Retinal pigment epithelial cell (primary cell): ENCODE results near the gene DIPK1C.

Source experiments
- DNase-seq: peaks from one replicate; pipeline ENCODE4 v3.0.0-alpha.2; 2010; ENCODE audit warnings: low read depth
- H3K4me3 ChIP-seq: 2 replicates; pipeline ENCODE4 v1.5.1; 2011; ENCODE audit warnings: mild to moderate bottlenecking, low read length, control low read depth, moderate library complexity
- TF ChIP-seq, protein P1 (sequence below): conservative IDR thresholded peaks from 2 replicates; pipeline ENCODE4 v1.5.1; 2011; ENCODE audit warnings: low read depth, low read length, control low read depth, inconsistent platforms

Gene DIPK1C

DNA sequence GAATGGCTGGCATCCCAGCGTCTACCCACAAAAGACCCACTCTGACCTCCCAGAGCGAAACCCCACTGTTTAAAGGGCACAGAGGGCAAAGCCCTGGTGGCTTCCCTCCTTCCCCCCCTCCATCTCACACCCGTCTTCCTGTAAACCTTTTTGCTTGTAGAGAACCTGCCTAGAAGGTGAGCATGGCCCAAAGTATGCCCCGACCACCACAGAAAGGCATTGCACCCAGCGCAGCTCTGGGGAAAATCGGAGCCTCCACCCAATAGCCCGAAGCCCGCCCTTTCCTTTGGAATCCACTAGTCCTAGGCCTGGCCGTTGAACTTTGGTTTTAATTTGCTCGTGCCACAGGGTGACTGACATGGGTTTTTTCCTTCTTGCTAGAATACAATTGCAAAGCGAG, 22.6 kb downstream of the DIPK1C start:
- TF ChIP-seq, protein P1, sequence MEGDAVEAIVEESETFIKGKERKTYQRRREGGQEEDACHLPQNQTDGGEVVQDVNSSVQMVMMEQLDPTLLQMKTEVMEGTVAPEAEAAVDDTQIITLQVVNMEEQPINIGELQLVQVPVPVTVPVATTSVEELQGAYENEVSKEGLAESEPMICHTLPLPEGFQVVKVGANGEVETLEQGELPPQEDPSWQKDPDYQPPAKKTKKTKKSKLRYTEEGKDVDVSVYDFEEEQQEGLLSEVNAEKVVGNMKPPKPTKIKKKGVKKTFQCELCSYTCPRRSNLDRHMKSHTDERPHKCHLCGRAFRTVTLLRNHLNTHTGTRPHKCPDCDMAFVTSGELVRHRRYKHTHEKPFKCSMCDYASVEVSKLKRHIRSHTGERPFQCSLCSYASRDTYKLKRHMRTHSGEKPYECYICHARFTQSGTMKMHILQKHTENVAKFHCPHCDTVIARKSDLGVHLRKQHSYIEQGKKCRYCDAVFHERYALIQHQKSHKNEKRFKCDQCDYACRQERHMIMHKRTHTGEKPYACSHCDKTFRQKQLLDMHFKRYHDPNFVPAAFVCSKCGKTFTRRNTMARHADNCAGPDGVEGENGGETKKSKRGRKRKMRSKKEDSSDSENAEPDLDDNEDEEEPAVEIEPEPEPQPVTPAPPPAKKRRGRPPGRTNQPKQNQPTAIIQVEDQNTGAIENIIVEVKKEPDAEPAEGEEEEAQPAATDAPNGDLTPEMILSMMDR, result no peak
- DNase-seq, result no peak
- no peak overlapping the region for H3K4me3 ChIP-seq

DNA sequence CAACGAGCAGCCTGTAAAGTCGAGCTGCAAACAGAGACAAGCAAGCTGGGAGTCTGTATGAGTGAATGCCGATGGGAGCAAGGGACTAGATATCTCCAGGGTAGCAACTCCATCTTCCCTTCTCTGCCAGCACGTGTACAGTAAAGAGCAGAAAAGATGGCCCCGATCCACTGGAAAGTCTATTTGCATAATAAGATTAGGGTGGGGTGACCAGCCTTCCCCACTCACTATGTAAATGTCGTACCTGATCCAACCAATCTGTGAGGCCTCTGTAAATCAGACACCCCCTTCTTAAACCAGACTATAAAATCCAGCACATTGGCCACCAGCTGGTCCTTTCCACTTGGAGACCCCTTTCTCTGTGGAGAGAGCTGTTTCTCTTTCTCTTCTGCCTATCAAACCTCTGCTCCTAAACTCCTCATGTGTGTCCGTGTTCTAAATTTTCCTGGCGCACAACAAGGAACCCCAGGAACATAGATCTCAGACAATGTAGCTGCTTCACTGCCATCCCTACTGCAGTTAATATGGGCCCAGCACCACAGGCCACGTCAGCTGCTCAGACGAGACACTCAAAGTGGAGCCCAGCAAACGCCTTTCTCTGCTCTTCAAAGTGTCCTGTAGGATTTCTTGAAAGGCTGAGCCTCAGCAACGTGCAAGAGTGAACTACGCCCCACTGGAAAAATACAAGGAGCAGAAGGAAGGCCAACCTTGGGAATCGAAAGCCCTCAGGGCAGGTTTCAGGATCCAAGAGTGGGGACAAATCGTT, 26.1 kb downstream of the DIPK1C start:
- no peak for DNase-seq

DNA sequence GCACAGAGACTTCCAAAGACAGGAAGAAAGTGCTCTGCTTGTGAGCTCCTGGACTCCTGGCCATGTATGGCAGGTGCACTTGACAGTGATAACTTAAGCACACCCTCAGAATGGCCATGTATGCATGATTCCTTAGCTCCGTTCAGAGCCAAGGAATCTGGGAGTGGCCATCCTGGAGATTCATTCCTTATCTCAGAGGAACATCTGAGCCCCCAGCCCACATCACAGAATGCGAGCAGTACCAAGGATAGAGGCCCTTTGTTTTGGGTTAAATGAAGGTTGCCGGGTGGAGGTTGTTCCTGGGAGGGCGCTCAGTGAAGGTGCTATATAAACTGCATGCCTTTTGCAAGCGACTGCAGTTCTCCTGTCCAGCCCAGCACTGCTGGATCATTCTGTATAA, 26.9 kb downstream of the DIPK1C start:
- no peak overlapping the region for H3K4me3 ChIP-seq
- TF ChIP-seq, protein P1, result no peak
- no peak for DNase-seq

More for the DNA sequence above, 26.1 kb downstream of the DIPK1C start:
- TF ChIP-seq, protein P1, result no peak
- no peak overlapping the region for H3K4me3 ChIP-seq

DNA sequence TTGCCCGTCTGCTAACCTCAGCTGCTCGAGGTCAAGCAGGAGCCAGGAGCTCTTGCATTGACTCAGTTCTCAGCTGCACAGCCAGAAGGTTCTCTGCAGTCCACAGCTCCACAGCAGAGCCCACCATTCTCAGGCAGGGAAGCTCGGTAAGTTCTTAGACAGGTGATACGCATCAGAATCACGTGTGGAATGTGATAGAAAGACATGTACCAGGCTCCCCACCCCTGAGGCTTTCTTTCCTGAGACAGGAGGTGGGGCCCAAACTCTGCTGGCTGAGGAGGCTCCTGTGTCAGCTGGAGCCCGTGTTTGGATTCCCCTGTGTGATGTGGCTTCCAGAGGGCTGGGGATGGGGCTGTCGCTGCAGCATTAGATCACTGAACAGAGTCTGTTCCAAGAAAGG, 28.0 kb downstream of the DIPK1C start:
- TF ChIP-seq, protein P1, result no peak
- no peak overlapping the region for H3K4me3 ChIP-seq

DNA sequence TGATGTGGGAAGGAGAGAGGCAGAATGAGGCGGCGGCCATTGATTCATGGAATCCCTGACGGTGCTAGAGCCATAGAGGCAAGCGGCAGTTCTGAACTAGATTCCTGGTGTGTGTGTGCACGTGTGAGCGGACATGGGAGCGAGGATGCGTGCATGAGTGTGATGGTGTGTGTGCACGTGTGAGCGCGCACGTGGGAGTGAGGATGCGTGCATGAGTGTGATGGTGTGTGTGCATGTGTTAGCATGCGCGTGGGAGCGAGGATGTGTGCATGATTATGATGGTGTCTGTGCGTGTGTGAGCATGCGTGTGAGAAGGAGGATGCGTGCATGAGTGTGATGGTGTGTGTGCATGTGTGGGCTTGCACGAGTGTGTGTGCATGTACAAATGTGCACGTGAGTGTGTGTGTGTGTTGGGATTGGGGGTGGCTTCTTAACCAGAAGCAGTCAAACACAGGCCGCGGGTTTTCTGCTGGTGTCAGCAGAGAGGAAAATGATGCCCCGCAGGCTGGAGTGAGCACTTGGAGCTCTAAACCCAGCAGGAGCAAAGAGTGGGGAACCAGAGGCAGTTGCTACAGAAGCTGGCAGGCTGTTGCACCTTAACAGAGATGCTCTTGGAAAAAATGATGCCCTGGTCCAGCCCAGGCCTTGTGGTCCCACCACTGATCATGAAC, 29.5 kb downstream of the DIPK1C start:
- DNase-seq, result no peak
- no peak overlapping the region for H3K4me3 ChIP-seq
- TF ChIP-seq, protein P1, result no peak

More for the DNA sequence above, 28.0 kb downstream of the DIPK1C start:
- DNase-seq, result no peak

DNA sequence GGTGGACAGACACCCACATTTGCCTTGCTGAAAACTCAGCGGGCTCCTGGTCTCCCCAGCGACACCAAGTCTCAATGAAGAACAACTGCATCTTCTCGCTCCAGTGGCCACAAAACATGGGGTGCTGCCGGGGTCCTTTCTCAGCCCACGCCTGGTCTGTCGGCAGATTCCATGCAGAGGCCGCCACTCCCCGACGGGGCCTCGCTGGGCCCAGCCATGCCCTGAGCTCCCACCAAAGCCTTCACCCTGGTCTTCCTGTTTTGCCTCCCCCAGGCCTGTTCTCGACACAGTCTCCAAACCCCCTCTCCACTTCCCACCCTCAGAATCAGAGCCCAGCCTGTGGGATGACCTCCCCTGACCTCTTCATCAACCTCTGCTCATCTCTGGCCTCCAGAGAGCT, 31.2 kb downstream of the DIPK1C start:
- no peak overlapping the region for H3K4me3 ChIP-seq
- TF ChIP-seq, protein P1, result no peak
- DNase-seq, result no peak

DNA sequence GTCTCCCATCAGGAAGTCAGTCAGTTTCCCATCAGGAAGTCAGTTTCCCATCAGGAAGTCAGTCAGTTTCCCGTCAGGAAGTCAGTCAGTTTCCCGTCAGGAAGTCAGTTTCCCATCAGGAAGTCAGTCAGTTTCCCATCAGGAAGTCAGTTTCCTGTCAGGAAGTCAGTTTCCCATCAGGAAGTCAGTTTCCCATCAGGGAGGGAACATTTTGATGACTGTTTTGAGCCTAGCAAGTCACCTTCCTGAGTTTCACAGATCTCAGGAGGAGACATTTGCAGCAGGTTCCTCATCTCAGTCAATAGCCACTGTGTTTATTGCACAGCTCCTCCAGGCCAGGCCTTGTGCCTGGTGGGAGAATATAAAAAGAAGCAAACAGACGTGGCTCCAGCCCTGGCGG, 31.9 kb downstream of the DIPK1C start:
- no peak overlapping the region for H3K4me3 ChIP-seq
- no peak for DNase-seq
- TF ChIP-seq, protein P1, result no peak
